ENCODE measurements around the gene INPP4B.
A peak's percentile ranks its signal among the peaks of the same experiment; 100 is the strongest.
"Not testable (repeated sequence)": the region's sequence is repeated elsewhere in the genome, so short reads cannot be mapped to it uniquely, and the experiment has no call there.

Gene INPP4B

DNA sequence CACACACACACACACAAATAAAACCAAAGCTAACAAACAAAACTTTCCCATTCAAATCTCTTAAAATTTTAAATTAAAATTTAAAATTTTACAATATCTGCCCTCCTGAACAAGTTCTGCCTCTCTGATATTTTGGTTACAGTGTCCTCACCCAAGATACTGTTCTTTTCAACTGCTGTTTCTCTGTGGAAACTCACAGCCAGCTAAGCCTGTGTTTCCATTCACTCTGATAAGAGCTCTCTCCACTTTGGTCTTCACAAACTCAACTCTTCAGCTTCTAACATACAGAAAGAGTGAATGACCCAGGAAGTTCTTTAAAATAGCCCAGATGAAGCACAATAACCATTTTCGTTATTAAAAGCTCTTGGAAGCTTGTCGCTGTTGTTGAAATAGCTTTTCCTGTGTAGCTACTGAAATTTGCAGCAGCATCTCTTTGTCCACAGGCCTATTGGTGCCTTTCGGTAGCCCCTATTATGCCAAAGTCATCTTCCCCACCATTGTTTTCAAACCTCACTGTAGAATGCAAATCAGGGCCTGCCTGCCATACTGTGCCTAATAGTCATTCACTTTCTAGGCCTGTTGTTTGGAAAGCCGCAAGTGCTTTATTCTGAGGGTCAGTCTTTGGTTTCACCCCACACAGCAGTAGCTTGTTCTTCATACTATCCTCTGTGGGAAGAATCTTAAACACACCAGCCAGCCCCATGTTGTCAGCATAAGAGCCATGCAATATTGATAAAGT is 19.4 kb downstream of the INPP4B start:
- no peak for DNase-seq (ENCODE audit: low read depth in 2 of 2)

DNA sequence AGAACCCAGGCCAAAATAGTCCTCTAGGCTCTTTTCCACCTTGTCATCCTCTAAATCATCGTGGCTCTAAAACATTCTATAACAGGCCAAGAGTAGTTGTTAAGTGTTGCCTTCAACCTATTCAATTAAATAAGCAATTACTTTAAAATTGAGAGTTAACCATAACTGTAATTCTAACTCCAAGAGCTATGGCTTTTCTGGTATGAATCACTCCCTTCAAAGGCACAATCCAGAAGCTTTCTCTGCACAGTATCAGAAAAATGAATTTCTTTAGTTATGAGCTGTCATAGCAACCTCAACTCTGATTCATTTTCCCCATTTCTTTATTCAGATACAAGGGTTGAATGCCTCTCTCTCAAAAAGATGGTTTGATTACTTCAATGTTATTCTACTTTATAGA is 21.7 kb downstream of the INPP4B start:
- no peak for DNase-seq (ENCODE audit: low read depth in 2 of 2)

DNA sequence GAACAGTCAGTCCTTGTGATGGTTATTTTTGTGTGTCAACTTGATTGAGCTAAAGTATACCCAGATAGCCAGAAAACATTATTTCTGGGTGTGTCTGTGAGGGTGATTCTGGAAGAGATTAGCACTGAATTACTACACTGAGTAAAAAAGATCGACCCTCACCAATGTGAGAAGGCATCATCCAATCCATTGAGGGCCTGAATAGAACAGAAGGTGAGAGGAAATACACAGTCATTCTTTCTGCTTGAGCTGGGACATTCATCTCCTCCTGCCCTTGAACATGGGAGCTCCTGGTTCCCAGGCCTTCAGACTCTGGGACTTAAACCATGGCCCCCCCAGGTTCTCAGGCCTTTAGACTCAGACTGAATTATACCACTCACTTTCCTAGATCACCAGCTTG is 22.3 kb downstream of the INPP4B start:
- no peak for DNase-seq (ENCODE audit: low read depth in 2 of 2)

DNA sequence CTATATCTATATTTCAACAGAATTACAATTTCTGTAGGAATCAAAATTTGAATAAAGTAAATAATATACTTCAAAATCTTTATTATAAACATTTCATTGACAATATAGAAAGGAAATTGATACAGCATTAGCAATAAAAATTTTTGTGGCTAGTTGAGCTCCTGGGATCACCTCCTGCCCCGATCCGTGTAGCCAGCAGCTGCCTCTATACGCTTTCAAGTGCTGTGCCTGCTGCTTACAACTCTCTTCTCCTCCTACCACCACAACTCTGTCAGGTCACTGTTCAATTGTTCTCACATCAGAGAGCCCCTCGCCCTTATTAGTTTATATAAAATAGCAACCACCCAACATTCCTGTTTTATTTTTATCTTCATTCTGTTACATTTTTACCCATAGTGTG is 27.6 kb downstream of the INPP4B start:
- DNase-seq (ENCODE audit: low read depth in 2 of 2): no peak

DNA sequence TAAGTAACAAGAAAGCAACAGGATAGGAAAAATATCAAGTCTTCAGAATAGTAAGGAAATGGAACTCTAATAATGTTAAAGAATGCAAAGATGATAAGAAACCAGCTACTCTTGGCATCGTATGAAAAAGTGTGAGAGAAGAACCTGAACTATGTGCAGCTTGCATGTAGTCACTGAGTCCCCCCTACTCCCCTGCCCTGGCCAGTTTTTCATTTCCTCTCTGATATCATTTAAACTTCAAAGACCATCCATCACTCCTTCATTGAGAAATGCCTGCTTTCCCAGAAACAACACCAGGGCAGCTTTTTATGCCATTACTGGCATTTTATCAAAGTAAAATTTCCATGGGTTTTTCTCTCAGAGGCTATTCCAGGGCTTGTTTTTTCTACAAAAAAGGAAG is 28.1 kb downstream of the INPP4B start:
- no peak for DNase-seq (ENCODE audit: low read depth in 2 of 2)

DNA sequence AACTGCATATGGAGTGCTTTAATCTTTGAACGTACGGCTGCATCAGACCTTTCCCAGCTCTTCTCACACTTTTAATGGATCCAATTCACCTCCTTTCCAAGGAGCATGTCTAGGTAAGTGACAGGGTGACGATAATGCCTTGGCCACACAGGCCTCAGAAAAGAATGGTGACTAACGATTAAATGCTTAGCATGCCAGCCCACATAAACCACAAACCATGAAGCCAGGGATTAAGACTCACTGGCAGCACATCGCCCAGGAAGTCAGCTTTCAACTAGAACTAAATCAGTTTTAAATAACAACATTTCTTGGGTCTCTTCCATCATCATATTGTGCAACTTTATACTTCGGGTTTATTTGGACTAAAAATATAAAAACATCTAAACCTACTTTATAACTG is 28.7 kb downstream of the INPP4B start:
- DNase-seq (ENCODE audit: low read depth in 2 of 2): peak in 1 of 2 donors; percentile 5

DNA sequence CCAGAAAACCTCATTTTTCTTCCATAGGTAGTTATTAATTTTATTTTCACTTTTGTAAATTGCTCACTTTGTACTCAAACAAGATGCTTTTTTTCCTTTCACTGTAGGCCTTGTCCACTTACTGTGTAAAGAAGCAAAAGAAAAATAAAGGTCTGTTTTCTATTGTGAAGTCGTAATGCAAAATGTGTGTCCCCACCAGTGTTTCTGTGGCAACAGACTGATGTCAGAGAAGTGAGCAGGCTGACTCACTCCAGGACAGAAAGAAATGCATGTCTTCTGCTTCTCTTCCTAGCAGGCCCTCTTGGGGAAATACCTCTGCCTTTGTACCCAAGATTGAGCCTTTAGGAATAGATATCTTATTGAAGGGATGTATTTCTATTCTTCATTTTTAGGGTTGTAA is 30.3 kb downstream of the INPP4B start:
- DNase-seq (ENCODE audit: low read depth in 2 of 2): no peak

DNA sequence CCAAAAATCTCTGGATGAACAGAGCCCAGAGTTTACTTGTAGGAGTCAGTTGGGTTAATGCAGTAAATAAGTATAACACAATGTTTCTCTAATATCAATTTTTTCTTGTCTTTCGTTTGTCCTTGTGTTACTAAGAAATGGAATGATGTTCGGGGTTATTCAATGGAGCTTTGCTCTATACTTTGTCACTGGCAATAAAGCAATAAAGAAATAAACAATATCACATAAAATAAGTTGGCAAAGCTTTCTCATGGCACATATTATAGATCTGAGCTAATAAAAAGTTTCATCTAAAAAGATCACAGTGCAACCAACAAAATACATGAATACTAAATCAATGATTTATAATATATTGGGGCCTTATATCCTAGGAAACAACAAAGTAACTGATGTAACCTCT is 32.7 kb downstream of the INPP4B start:
- DNase-seq (ENCODE audit: low read depth in 2 of 2): no peak

DNA sequence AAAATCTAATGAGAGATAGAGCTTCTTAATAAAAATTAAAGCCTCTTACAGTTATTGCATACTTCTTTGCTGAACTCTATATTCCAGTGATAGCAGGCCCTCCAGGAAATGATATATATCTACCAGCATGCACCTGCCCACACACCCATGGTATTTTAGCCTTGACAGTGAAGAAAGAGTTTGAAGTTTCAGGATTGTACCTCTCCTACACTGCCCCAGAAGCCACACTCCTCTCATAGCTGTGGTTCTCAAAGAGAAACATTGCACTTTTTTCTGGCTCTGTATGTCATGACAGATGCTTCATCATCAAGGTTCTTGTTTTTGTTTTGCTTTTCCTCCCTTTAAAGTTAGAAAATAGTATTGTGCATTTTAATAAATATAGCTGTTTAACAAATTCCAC is 34.0 kb downstream of the INPP4B start:
- no peak for DNase-seq (ENCODE audit: low read depth in 2 of 2)

DNA sequence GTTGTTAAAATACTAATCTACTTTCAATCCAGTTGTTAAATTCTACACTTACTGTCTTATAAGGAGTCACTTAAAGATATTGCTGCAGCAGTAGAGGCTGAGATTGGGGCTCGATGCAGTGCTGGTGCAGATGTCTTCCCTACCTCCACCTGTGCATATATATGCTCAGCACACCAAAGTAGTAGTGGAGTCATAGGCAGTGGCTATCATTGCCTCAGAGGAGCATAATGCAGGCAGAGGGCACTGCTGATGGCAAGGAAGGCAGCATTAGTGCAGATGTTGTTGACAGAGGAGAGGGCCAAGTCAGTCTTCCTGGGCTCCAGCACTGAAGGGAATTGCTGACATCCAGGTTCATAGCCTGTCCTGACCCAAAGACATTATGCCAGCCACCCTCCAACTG is 35.1 kb downstream of the INPP4B start:
- no peak for DNase-seq (ENCODE audit: low read depth in 2 of 2)

DNA sequence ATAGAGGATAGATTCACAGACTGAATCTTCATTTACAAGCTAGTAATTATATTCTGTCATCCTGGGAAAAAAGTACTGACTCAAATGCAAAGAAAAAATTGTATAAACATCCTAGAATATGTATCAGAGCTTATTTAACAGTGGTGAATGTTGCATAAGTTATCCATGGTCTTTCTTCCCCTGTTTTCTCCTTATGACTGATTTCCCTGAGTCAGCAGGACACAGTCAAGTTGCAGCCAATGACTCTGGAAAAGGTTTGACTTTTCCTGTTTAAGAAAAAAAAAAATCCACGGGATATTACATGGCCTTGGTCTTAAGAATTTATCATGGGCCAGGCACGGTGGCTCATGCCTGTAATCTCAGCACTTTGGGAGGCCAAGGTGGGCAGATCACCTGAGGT is 36.5 kb downstream of the INPP4B start:
- no peak for DNase-seq (ENCODE audit: low read depth in 2 of 2)

DNA sequence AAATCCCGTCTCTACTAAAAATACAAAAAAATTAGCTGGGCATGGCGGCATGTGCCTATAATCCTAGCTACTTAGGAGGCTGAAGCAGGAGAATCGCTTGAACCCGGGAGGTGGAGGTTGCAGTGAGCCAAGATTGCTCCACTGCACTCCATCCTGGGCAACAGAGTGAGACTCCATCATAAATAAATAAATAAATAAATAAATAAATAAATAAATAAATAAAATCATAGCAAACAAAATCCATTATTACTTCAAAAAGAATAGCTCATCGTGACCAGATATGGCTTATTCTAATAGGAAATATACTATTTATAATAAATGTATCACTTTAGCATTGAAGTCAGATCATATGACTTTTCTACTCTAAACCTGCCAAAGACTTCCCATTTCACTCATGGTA is 42.2 kb downstream of the INPP4B start:
- not testable (repeated sequence) for DNase-seq (ENCODE audit: low read depth in 2 of 2)

DNA sequence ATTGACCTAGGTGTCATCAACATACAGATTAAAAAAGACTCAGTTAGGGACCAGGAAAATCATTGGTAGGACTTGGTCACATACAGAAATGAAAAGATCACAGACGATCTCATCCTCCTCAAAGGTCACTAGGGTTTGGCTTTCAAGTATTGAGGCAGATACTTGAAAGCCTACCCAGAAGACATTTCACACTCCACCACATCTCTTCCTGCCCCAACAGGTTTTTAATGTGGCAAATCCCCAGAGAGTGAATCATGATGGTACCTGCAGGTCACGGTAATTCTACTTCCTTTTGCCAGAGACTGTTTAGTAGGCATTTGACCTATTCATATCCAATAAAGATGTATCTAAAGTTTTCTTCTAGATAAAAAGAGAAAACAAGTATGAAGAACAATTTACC is 44.1 kb downstream of the INPP4B start:
- no peak for DNase-seq (ENCODE audit: low read depth in 2 of 2)

DNA sequence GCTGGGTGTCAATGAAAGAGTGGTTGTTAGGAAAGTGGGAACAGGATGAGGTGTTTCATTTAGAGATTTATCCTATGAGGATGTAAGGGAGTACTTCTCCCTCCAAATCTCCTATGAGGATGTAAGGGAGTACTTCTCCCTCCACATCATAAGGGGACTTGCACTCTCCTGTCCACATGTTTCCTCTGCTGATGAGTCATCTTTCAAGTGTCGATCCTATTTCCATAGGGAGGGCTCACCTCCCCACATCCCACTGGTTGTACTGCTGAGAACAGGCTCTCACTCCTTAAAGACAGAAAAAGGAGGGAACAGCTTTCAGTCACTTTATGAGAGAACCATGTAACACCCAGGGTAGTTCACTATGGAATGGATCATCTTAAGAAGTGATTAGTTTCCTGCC is 65.0 kb downstream of the INPP4B start:
- DNase-seq (ENCODE audit: low read depth in 2 of 2): no peak

DNA sequence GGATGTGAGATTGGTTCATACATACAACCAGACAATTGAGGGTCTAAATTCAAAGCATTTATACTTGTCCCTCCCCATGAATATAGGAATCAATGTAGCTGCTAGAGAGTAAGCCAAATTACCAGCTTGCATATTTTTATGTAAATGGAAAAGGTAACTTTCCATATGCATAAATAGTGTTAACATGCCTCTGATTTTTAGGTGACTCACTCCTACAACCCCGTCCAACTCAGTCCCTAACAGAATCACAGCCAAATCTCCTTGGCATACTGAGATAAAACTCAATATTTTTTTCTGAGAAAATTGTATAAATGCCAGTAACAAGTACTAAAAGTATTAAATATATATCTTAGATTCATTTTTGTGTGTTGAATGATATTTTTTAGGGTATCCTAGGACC is 67.2 kb downstream of the INPP4B start:
- no peak for DNase-seq (ENCODE audit: low read depth in 2 of 2)

DNA sequence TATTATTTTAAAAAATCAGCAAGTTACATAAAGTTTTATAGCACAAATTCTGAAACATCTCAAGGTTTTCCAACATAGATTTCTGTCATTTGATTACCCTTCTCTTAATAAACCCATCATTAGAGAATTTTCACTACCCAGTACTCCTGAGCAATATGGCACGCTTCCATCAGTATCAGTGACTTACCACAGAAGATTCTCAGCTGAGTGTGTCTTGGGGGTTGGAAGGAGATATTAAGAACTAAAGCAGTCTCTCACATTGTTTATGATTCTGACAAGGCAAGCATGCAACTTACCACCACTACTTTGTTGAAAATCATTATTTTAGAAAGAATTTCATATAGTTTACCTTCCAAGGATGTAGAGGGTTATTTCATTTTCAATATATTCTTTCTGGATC is 67.7 kb downstream of the INPP4B start:
- DNase-seq (ENCODE audit: low read depth in 2 of 2): no peak

DNA sequence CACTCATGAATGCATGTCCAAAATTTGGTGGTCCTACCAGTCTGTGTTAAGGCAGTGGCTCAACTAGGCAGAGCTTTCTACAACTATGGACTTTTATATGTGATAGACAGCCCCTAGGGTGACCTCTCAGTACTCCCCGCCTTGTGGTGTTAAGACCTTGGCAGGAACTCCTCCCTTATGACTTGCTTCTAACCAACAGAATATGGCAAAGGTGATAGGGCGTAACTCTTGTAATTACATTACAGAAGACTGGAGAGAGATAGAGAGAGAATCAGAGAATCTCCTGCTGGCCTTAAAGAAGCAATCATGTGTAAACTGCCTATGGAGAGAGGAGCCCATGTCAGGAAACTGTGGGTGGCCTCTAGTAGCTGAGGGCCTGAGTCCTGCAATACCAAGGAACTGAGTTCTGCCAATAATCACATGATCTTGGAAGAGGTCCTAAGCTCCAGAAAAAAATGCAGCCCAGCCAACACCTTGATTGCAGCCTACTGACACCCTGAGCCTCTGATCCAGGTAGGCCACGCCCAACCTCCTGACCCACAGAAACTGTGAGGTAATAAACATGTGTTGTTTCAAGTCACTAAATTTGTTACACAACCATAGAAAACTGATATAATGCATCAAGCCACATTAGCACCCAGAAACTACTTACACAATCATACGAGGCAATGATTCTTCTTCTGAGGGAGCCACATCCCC is 68.9 kb downstream of the INPP4B start:
- no peak for DNase-seq (ENCODE audit: low read depth in 2 of 2)

DNA sequence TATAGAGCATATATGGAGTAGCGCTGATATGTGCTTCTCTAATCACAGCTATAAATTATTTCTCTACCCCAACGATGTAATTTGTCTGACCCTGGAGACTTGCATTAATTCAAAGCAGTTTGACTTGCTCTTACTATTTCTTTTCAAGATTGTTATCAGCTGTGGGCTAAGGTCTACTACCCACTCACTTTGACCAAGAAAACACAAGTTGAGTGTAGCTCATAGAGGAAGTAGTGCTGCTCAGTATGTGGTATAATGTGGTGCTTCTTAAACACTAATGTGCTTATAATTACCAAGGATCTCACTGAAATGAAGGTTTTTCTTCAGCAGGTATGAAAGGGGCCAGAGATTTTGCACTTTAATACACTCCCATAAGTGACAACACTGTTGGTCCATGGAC is 70.1 kb downstream of the INPP4B start:
- DNase-seq (ENCODE audit: low read depth in 2 of 2): no peak

DNA sequence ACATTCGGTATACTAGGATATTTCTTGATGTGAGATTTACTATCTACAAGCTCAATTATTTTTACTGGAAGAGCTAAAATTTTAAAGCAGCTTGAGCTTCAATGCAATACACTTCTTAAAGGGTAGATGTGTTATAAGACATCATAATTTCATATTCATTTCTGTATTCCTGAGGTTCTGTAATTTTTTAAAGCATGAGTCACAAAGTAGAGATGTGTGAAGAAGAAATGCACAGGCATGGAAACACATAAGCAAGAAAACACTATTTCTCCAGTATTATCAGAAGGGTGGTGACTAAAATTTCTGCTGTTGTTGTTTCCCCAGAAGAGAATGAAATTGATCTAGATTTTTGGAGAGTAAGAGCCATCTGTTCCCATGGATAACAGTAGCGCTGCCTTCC is 72.6 kb downstream of the INPP4B start:
- no peak for DNase-seq (ENCODE audit: low read depth in 2 of 2)

DNA sequence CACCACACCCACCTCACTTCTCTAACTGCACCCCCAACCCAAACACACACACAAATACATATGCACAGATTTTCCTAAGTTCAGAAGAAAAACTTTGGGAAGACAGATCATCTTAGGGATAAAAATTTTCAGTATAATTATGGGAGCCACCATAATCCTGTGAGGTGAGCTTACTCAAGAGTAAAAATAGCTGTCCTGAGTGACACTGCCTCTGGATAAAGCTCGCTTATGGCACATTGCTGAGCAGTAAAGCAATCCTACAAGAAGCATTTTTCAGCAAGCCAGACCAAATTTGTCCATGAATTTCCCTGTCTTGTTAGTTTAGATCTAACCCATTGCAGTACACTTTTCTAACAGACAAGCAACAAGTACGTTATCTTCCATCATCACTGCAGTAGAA is 83.8 kb downstream of the INPP4B start:
- DNase-seq (ENCODE audit: low read depth in 2 of 2): no peak

DNA sequence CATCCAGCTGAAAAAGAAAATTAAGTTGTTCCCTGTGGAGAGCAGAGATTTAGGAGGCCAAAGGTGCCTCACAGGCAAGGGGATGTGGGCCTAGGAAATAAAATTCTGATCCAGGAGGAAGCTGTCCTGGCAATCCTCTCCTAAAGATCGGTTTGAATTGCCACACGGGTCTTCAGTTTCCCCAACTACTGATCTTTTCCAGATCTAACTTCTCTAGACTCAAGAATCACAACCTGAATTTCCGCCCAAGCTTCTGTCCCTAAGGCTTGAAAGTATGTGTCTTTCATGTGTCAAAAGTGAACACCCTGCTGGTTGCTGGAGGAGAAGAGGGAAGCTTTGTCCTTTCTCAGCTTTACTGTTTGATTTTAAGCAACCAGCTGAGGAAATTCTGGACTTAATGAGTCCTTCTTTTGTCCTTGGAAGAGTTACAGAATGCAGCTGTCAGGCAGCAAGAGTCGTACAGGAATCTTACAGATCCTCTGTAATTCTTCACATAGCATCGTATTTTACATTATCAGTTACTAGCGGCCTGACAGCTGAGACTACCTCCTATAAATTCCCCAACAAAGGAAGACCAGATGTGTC is 93.8 kb downstream of the INPP4B start:
- DNase-seq (ENCODE audit: low read depth in 2 of 2): no peak

DNA sequence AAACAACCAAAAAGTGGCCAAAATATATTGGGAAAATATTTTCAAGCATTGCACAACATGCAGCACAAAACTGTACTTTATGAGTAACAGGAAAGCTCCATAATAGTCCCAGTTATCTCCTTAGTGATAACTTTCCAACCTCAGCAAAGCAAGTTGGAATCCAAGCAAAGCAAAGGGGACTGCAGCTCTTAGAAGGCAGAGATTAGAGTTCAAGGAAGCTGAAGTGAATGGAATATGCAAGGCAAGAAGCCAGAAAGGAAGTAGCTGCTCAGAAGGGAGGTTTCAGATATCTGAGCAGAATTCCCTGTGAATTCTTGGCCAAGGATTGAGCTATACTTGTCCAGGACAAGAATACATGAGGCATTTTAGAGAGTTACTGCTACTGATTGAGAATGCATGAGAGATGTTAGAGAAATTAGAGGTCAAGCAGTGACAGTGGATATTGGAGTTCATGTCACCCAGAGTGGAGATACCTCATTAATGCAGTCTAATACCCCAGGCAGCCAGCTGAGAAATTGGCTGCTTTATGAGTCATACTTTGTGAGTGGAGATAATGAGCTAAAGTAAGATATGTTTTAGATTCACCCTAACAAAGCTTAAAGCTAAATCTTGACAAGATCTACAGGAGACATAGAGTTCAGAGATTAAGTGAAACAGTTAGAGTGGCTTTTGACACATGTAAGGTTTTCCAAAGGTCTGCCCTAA is 102.8 kb downstream of the INPP4B start:
- no peak for DNase-seq (ENCODE audit: low read depth in 2 of 2)

DNA sequence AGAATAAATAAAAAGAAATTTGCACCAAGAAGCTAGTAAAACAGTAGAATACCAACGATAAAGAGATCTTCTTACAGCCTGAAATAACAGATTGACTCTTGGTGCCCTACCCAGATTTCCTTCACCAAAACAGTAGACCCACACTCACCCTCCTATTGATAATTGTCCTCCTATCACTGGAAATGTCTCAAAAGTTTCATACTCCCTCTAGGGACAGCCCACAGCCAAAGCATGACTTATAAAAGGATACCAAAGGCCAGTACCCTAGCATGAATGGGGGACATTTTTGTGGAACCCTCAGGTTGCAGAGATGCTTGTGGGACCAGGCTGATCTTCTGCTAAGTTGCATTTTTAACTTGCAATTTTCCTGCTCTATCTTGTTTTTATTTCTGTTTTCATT is 104.1 kb downstream of the INPP4B start:
- no peak for DNase-seq (ENCODE audit: low read depth in 2 of 2)
